Keratinocyte (primary cell): ENCODE data around the gene DCDC2C. TPM values are rescaled to one million over a fixed set of nuclear protein-coding genes. Genes with fewer than 3 reads are reported as not detected.

Experiments
- DNase-seq: peaks from one replicate; pipeline ENCODE4 v3.0.0-alpha.2; 2011; ENCODE audit warnings: low read depth, missing footprints, low spot score
- FAIRE-seq: peaks from 2 replicates; lab custom pipeline; 2011; peaks lifted over from hg19 to GRCh38; lab: Jason Lieb, UNC
- H2AFZ ChIP-seq: 2 replicates; pipeline ENCODE4 v1.6.0; 2012; ENCODE audit warnings: low read length, control low read depth, inconsistent platforms; ENCODE audit not compliant: control insufficient read depth
- H3K27ac ChIP-seq: 2 replicates; pipeline ENCODE4 v1.5.1; 2011; ENCODE audit warnings: low read length; ENCODE audit not compliant: control insufficient read depth, insufficient read depth
- H3K27me3 ChIP-seq: 3 replicates; pipeline ENCODE4 v1.6.0; 2011; ENCODE audit warnings: low read length; ENCODE audit not compliant: control insufficient read depth, insufficient read depth; ENCODE audit errors: extremely low read depth
- H3K36me3 ChIP-seq, 2 experiments: 2 replicates in 1 of 2; 3 replicates in 1 of 2; pipeline ENCODE4 v1.5.1; 2011; ENCODE audit warnings: low read length in 2 of 2, mild to moderate bottlenecking in 1 of 2; ENCODE audit not compliant: control insufficient read depth in 2 of 2, insufficient read depth in 2 of 2; ENCODE audit errors: extremely low read depth in 1 of 2
- H3K4me1 ChIP-seq: 3 replicates; pipeline ENCODE4 v1.5.1; 2011; ENCODE audit warnings: low read length; ENCODE audit not compliant: control insufficient read depth, insufficient read depth; ENCODE audit errors: extremely low read depth
- H3K4me2 ChIP-seq: 3 replicates; pipeline ENCODE4 v1.6.0; 2011; ENCODE audit warnings: low read depth, low read length; ENCODE audit not compliant: control insufficient read depth, insufficient read depth; ENCODE audit errors: extremely low read depth
- H3K4me3 ChIP-seq, 3 experiments: fragments of 200-600 bp in 1 of 3; sonication (generic) in 1 of 3; 2 replicates in 2 of 3; 3 replicates in 1 of 3; pipeline ENCODE4 v1.5.1; 2011 to 2016; ENCODE audit warnings: low read length in 3 of 3, mild to moderate bottlenecking in 3 of 3, control low read depth in 2 of 3, inconsistent platforms in 1 of 3, low read depth in 1 of 3, mixed read lengths in 1 of 3, mixed run types in 1 of 3, moderate library complexity in 1 of 3; ENCODE audit not compliant: control insufficient read depth in 2 of 3, insufficient read depth in 2 of 3; ENCODE audit errors: extremely low read depth in 1 of 3
- H3K79me2 ChIP-seq: 2 replicates; pipeline ENCODE4 v1.6.0; 2012; ENCODE audit warnings: low read length; ENCODE audit not compliant: control insufficient read depth, insufficient read depth
- H3K9ac ChIP-seq: 3 replicates; pipeline ENCODE4 v1.6.0; 2011; ENCODE audit warnings: low read length; ENCODE audit not compliant: control insufficient read depth, insufficient read depth; ENCODE audit errors: extremely low read depth
- H3K9me1 ChIP-seq: 3 replicates; pipeline ENCODE4 v1.6.0; 2011; ENCODE audit warnings: low read length; ENCODE audit not compliant: control insufficient read depth, insufficient read depth; ENCODE audit errors: extremely low read depth
- H3K9me3 ChIP-seq: 2 replicates; pipeline ENCODE4 v1.5.1; 2012; ENCODE audit warnings: low read depth, low read length; ENCODE audit not compliant: control insufficient read depth
- H4K20me1 ChIP-seq: 3 replicates; pipeline ENCODE4 v1.6.0; 2011; ENCODE audit warnings: low read length; ENCODE audit not compliant: control insufficient read depth, insufficient read depth; ENCODE audit errors: extremely low read depth
- EZH2 ChIP-seq: IDR thresholded peaks from one replicate; pipeline ENCODE4 v1.6.1; 2012; ENCODE audit warnings: inconsistent platforms, mild to moderate bottlenecking, low read length, moderate library complexity
- dilution Hi-C: fragments of 300-500 bp; cut with MboI; formaldehyde crosslinking; loops from one replicate; pipeline ENCODE4 v1.7.0; 2020; ENCODE audit warnings: low sequenced_read_pairs; ENCODE audit not compliant: extremely low pct_ligation_motif_present
- polyA plus RNA-seq, 5 experiments: library from polyadenylated mRNA; depleted of rRNA in 3 of 5; stranded (reverse) in 3 of 5; stranded (forward) in 1 of 5; unstranded in 1 of 5; fragments of >200 nt; gene quantifications; 1 replicate in 1 of 5; 2 replicates in 3 of 5; 3 replicates in 1 of 5; pipeline versions ENCODE4 v1.2.1 to v1.2.3, GENCODE V29; 2011 to 2012; ENCODE audit warnings: missing spikeins in 2 of 5, low read depth in 1 of 5, low replicate concordance in 1 of 5
- TF ChIP-seq, protein P1 (sequence below), 3 experiments: IDR thresholded peaks in 1 of 3; conservative IDR thresholded peaks in 1 of 3; optimal IDR thresholded peaks in 1 of 3; 2 replicates in 2 of 3; 3 replicates in 1 of 3; pipeline versions ENCODE3 to v1.5.1; 2011; ENCODE audit warnings: low read length in 3 of 3, mild to moderate bottlenecking in 3 of 3, moderate library complexity in 2 of 3, control low read depth in 1 of 3, inconsistent platforms in 1 of 3; ENCODE audit not compliant: insufficient read depth in 2 of 3; ENCODE audit errors: extremely low read depth in 1 of 3

DCDC2C gene
- polyA plus RNA-seq, 1 donor (not counting 4 experiments of a cell fraction or from before 2014, with no cell fraction given), result not detected

DNA sequence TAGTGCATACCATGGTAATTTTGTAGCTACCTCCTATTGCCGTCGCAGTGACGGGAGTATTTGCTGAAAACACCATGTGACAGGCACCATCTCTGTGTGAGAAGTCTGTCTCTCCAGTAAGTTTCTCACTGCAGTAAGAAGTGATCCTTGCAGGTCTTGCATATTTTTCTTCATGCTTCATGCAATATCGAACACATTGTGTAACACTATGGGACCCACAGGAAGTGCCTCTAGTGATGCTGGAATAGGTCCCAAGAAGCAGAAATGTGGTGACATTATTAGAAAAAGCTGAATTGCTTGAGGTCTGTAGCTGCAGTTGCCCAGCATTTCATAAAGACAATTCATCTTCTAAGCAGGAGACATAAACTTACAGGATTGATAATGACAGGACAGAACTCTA is 167.6 kb downstream of the DCDC2C start:
- Histone ChIP-seq H3K4me1 (no peaks in the 10 kb centered on the region), H3K9me3 (no peaks in the 10 kb centered on the region), H3K9ac (no peak overlapping the region), H3K4me3 (no peak overlapping the region), H3K27me3 (no peaks in the 10 kb centered on the region), H3K36me3 (no peaks in the 10 kb centered on the region), H3K4me2 (no peak overlapping the region), H3K27ac (no peak overlapping the region), H4K20me1 (no peaks in the 10 kb centered on the region), H2AFZ (no peak overlapping the region), H3K9me1 (no peaks in the 10 kb centered on the region), H3K79me2 (no peaks in the 10 kb centered on the region)
- FAIRE-seq, result no peak
- TF ChIP-seq EZH2, result no peak
- TF ChIP-seq, protein P1, sequence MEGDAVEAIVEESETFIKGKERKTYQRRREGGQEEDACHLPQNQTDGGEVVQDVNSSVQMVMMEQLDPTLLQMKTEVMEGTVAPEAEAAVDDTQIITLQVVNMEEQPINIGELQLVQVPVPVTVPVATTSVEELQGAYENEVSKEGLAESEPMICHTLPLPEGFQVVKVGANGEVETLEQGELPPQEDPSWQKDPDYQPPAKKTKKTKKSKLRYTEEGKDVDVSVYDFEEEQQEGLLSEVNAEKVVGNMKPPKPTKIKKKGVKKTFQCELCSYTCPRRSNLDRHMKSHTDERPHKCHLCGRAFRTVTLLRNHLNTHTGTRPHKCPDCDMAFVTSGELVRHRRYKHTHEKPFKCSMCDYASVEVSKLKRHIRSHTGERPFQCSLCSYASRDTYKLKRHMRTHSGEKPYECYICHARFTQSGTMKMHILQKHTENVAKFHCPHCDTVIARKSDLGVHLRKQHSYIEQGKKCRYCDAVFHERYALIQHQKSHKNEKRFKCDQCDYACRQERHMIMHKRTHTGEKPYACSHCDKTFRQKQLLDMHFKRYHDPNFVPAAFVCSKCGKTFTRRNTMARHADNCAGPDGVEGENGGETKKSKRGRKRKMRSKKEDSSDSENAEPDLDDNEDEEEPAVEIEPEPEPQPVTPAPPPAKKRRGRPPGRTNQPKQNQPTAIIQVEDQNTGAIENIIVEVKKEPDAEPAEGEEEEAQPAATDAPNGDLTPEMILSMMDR (optimal IDR thresholded peaks at IDR 0.05 in 1 of 3, IDR thresholded peaks at IDR 0.05 in 1 of 3, conservative IDR thresholded peaks at IDR 0.05 in 1 of 3; ENCODE audit: extremely low read depth in 1 of 3, insufficient read depth in 2 of 3, low read length in 3 of 3), result no peak
- dilution Hi-C loops, result no loop called here
- no peak for DNase-seq

DNA sequence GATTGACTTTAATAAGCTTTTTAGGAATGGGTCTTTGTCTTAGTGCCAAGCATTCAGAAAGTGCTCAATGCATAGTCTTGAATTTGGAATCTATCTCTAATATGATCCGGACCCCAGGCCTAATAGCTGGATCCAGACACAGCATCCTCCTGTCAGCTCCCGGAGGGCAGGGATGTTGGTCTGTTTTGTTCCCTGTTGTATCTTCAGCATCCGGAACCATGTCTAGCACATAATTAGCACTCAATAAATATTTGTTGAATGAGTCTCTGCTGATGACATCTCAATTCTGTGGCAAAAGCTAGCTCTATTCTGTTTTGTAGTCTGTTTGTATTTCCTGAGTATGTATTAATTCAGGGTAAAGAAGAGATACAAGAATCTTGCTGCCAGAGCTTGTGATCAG is 169.1 kb downstream of the DCDC2C start:
- dilution Hi-C loops, result no loop called here

More for the DNA sequence above, 169.1 kb downstream of the DCDC2C start:
- Histone ChIP-seq H3K27me3 (no peaks in the 10 kb centered on the region), H3K79me2 (no peaks in the 10 kb centered on the region), H2AFZ (no peak overlapping the region), H3K9me3 (no peaks in the 10 kb centered on the region), H3K27ac (no peak overlapping the region), H3K9ac (no peak overlapping the region), H3K4me2 (no peak overlapping the region), H3K36me3 (no peaks in the 10 kb centered on the region), H4K20me1 (no peaks in the 10 kb centered on the region), H3K4me3 (no peak overlapping the region), H3K9me1 (no peaks in the 10 kb centered on the region), H3K4me1 (no peaks in the 10 kb centered on the region)
- DNase-seq, result no peak
- FAIRE-seq, result no peak
- TF ChIP-seq, protein P1 (optimal IDR thresholded peaks at IDR 0.05 in 1 of 3, IDR thresholded peaks at IDR 0.05 in 1 of 3, conservative IDR thresholded peaks at IDR 0.05 in 1 of 3; ENCODE audit: extremely low read depth in 1 of 3, insufficient read depth in 2 of 3, low read length in 3 of 3), result no peak
- TF ChIP-seq EZH2, result no peak
